Astrocyte (in vitro differentiated cells and primary cell): ENCODE results near the gene ZBBX. TPM values are rescaled to one million over a fixed set of nuclear protein-coding genes. Genes with fewer than 3 reads are reported as not detected.

ENCODE experiments used
- DNase-seq: peaks from one replicate; pipeline ENCODE4 v3.0.0-alpha.2; 2010; ENCODE audit warnings: low read depth
- FAIRE-seq: peaks from 2 replicates; lab custom pipeline; 2011; peaks lifted over from hg19 to GRCh38; lab: Jason Lieb, UNC
- H2AFZ ChIP-seq: 2 replicates; pipeline ENCODE4 v1.6.0; 2012; ENCODE audit warnings: low read depth, low read length, inconsistent platforms
- H3K27ac ChIP-seq: 2 replicates; pipeline ENCODE4 v1.5.1; 2011; ENCODE audit warnings: low read depth, low read length, inconsistent platforms
- H3K27me3 ChIP-seq: 2 replicates; pipeline ENCODE4 v1.6.0; 2011; ENCODE audit warnings: low read length, inconsistent platforms; ENCODE audit not compliant: insufficient read depth
- H3K36me3 ChIP-seq: 2 replicates; pipeline ENCODE4 v1.5.1; 2011; ENCODE audit warnings: low read length, inconsistent platforms; ENCODE audit not compliant: insufficient read depth
- H3K4me1 ChIP-seq: 2 replicates; pipeline ENCODE4 v1.5.1; 2011; ENCODE audit warnings: low read length, inconsistent platforms; ENCODE audit not compliant: insufficient read depth
- H3K4me2 ChIP-seq: 2 replicates; pipeline ENCODE4 v1.6.0; 2012; ENCODE audit warnings: low read length, inconsistent platforms
- H3K4me3 ChIP-seq: 2 replicates; pipeline ENCODE4 v1.5.1; 2011; ENCODE audit warnings: low read depth, mild to moderate bottlenecking, low read length, inconsistent platforms; ENCODE audit not compliant: insufficient read depth
- H3K79me2 ChIP-seq: 2 replicates; pipeline ENCODE4 v1.6.0; 2012; ENCODE audit warnings: mild to moderate bottlenecking, low read length, inconsistent platforms; ENCODE audit not compliant: insufficient read depth
- H3K9ac ChIP-seq: 2 replicates; pipeline ENCODE4 v1.6.0; 2012; ENCODE audit warnings: mild to moderate bottlenecking, low read length, inconsistent platforms
- H3K9me3 ChIP-seq: 2 replicates; pipeline ENCODE4 v1.5.1; 2012; ENCODE audit warnings: low read depth, mild to moderate bottlenecking, low read length, inconsistent platforms; ENCODE audit not compliant: insufficient read depth
- H4K20me1 ChIP-seq: 2 replicates; pipeline ENCODE4 v1.6.0; 2012; ENCODE audit warnings: low read length, inconsistent platforms; ENCODE audit not compliant: insufficient read depth
- H3K27ac Mint-ChIP-seq: one replicate; pipeline ENCODE4 v1.8.0; 2021; ENCODE audit warnings: mild to moderate bottlenecking, mixed read lengths; ENCODE audit not compliant: unreplicated experiment
- H3K27me3 Mint-ChIP-seq: one replicate; pipeline ENCODE4 v1.8.0; 2021; ENCODE audit warnings: low read depth, mixed read lengths; ENCODE audit not compliant: unreplicated experiment
- H3K36me3 Mint-ChIP-seq: one replicate; pipeline ENCODE4 v1.8.0; 2021; ENCODE audit warnings: low read depth, mixed read lengths; ENCODE audit not compliant: unreplicated experiment
- H3K4me1 Mint-ChIP-seq: one replicate; pipeline ENCODE4 v1.8.0; 2021; ENCODE audit warnings: low read depth, mixed read lengths; ENCODE audit not compliant: unreplicated experiment
- H3K4me3 Mint-ChIP-seq: one replicate; pipeline ENCODE4 v1.8.0; 2021; ENCODE audit warnings: mild to moderate bottlenecking, moderate library complexity, mixed read lengths; ENCODE audit not compliant: unreplicated experiment
- H3K9me3 Mint-ChIP-seq: one replicate; pipeline ENCODE4 v1.8.0; 2021; ENCODE audit warnings: mild to moderate bottlenecking, mixed read lengths; ENCODE audit not compliant: unreplicated experiment
- CTCF ChIP-seq: IDR thresholded peaks from 2 replicates; pipeline ENCODE4 v1.5.1; 2011; ENCODE audit warnings: low read depth, mild to moderate bottlenecking, inconsistent platforms, low read length, moderate library complexity; ENCODE audit not compliant: insufficient read depth
- EZH2 ChIP-seq: IDR thresholded peaks from 2 replicates; pipeline ENCODE4 v1.6.1; 2012; ENCODE audit warnings: mild to moderate bottlenecking, low read length, inconsistent platforms; ENCODE audit not compliant: insufficient read depth
- total RNA-seq: library from RNA; stranded (reverse); gene quantifications from 2 replicates; pipeline ENCODE4 v1.2.1, GENCODE V29; 2021

The ZBBX gene
- total RNA-seq, 1 donor from 2014 or later, result 1.3 TPM

GRCh38 chr3:167350245-167350862 is 29.7 kb downstream of the ZBBX start:
- no peak overlapping the region for H3K27ac Mint-ChIP-seq
- TF ChIP-seq EZH2 (no peak), CTCF (peak; percentile 65)
- Histone ChIP-seq H3K36me3 (no peaks in the 10 kb centered on the region), H3K9ac (no peak overlapping the region), H4K20me1 (no peaks in the 10 kb centered on the region), H3K79me2 (no peaks in the 10 kb centered on the region), H3K4me1 (no peaks in the 10 kb centered on the region), H3K27me3 (no peaks in the 10 kb centered on the region), H3K4me3 (no peak overlapping the region), H3K27ac (no peak overlapping the region), H2AFZ (no peak overlapping the region), H3K4me2 (no peak overlapping the region), H3K9me3 (no peaks in the 10 kb centered on the region)
- FAIRE-seq (no peak), DNase-seq (peak; percentile 8)
- H3K27me3 Mint-ChIP-seq, result no peaks in the 10 kb centered on the region
- H3K9me3 Mint-ChIP-seq, result no peaks in the 10 kb centered on the region
- no peak overlapping the region for H3K4me3 Mint-ChIP-seq
- H3K4me1 Mint-ChIP-seq, result no peaks in the 10 kb centered on the region
- H3K36me3 Mint-ChIP-seq, result no peaks in the 10 kb centered on the region

- Histone ChIP-seq H2AFZ (no peak overlapping the region), H3K4me1 (no peaks in the 10 kb centered on the region), H3K79me2 (no peaks in the 10 kb centered on the region), H3K4me2 (no peak overlapping the region), H3K27me3 (no peaks in the 10 kb centered on the region), H3K4me3 (no peak overlapping the region), H3K9me3 (no peaks in the 10 kb centered on the region), H3K27ac (no peak overlapping the region), H4K20me1 (no peaks in the 10 kb centered on the region), H3K36me3 (no peaks in the 10 kb centered on the region), H3K9ac (no peak overlapping the region)
- FAIRE-seq (no peak), DNase-seq (no peak)
- no peaks in the 10 kb centered on the region for H3K4me1 Mint-ChIP-seq
- H3K27me3 Mint-ChIP-seq, result no peaks in the 10 kb centered on the region
- no peak overlapping the region for H3K4me3 Mint-ChIP-seq
- no peaks in the 10 kb centered on the region for H3K36me3 Mint-ChIP-seq
- no peak overlapping the region for H3K27ac Mint-ChIP-seq
- TF ChIP-seq EZH2 (no peak), CTCF (no peak)
- no peaks in the 10 kb centered on the region for H3K9me3 Mint-ChIP-seq
Observed at GRCh38 chr3:167346171-167346570, 33.9 kb downstream of the ZBBX start.

- Mint-ChIP-seq H3K27me3 (peaks cover 3% of the 10 kb centered on the region), H3K4me1 (no peaks in the 10 kb centered on the region), H3K9me3 (no peaks in the 10 kb centered on the region), H3K36me3 (no peaks in the 10 kb centered on the region), H3K4me3 (no peak overlapping the region), H3K27ac (no peak overlapping the region)
- Histone ChIP-seq H3K9ac (no peak overlapping the region), H4K20me1 (no peaks in the 10 kb centered on the region), H3K4me3 (no peak overlapping the region), H3K27ac (no peak overlapping the region), H3K9me3 (no peaks in the 10 kb centered on the region), H3K79me2 (no peaks in the 10 kb centered on the region), H3K4me2 (no peak overlapping the region), H3K36me3 (no peaks in the 10 kb centered on the region), H3K27me3 (no peaks in the 10 kb centered on the region), H2AFZ (no peak overlapping the region), H3K4me1 (no peaks in the 10 kb centered on the region)
- DNase-seq (no peak), FAIRE-seq (no peak)
- TF ChIP-seq EZH2 (no peak), CTCF (no peak)
Observed at GRCh38 chr3:167330993-167331785, 48.9 kb downstream of the ZBBX start.
